GM18507 (cell line): ENCODE data around the gene EGFLAM.
"Not testable (repeated sequence)": the region's sequence is repeated elsewhere in the genome, so short reads cannot be mapped to it uniquely, and the experiment has no call there.

Source experiments
- DNase-seq: peaks from one replicate; pipeline ENCODE4 v3.0.0; 2011; ENCODE audit warnings: low read depth; ENCODE audit not compliant: insufficient read length; ENCODE audit errors: extremely low spot score
- FAIRE-seq: peaks from 2 replicates; lab custom pipeline; 2011; peaks lifted over from hg19 to GRCh38; lab: Jason Lieb, UNC

The EGFLAM gene

DNA sequence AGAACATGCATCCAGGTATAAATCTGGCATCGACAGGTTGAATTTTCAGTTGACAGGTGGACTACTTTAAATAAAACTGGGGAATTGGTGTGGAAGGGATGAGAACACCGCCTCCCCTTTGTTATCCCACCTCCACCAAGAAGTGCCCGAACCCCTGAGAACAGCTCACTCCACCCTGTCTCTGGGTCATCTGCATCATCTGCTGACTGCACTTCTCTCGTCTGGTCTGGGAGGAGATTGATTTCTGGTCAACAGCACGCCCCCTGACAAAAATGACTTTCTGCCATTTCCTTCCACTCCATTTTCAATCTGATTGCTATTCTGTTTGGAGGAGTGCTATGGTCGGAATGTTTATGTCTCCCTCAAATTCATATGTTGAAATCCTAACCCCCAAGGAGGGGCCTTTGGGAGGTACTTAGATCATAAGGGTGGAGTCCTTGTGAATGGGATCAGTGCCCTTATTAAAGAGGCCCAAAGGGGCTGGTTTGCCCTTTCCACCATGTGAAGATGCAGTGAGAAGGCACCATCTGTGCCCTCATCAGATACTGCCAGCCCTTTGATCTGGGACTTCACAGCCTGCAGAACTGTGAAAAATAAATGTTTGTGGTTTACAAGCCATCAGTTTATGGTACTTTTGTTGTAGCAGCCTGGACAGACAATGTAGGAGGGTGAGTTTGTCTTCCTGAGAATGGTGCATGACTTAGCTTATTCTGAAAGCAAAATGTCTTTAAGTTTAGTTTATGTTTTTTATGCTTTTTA lies 145.7 kb downstream of the EGFLAM start:
- no peak for DNase-seq
- FAIRE-seq: no peak

DNA sequence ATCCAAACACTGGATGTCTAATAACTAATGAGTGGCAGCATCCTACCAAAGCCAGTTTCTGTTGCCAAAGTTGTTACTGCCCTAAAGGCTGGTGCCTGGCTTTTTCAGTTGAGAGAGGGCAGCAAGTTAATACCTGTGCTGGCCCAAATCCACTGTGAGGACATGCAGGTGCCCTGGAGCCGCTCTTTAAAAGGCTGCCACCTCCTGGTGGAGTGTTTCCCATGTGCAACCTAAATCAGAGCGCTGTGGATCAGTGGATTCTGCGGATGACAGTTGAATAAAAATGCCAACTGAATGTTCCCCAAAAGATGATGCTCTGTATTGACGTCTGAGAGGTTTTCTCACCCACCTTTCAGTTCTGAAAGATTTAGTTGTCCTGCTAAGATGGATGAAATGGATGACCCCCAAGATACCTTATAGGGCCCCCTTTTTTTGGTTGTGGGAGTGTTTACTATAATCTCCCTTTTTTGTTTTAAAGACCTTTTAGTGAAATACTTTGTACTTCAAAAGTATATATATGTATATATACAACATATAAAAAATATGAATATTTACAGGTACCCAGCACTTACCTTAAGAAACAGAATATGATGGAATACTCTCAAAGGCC lies 146.4 kb downstream of the EGFLAM start:
- no peak for DNase-seq
- FAIRE-seq: no peak

- FAIRE-seq: no peak
- DNase-seq: no peak
These were observed 150.3 kb downstream of the EGFLAM start for GRCh38 chr5:38408446-38409198.

DNA sequence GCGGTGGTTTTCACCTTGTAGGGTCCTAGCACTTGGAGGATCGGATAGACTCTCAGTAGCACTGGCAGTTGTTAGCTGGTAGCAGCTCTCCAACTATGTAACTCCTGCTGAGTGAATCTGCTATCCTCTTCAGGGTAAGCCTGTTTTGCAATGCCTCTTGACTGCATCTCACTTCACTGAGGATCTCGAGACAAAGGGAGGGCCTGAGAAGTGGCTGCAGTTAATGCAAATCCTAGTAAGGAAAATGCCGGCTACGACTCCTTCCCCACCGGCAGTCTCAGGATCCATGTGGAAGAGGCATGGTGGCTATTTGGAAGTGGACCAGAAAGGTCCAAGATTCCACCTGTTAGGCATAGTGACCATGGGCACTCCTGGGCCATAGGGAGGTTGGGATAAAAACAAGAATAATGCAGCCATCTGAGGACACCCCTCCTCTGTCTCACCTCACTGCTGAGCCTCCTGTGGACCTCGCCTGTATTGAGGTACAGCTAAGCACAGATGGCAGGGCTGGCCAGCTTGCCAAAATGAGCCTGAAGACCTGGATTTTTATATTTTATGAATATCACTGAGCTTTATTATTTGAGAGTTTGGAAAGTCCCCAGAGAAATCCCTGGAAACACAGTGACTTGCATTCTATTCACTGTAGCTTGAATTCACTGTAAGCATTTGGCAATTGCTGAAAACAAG lies 152.1 kb downstream of the EGFLAM start:
- DNase-seq (no peak), FAIRE-seq (no peak)

DNA sequence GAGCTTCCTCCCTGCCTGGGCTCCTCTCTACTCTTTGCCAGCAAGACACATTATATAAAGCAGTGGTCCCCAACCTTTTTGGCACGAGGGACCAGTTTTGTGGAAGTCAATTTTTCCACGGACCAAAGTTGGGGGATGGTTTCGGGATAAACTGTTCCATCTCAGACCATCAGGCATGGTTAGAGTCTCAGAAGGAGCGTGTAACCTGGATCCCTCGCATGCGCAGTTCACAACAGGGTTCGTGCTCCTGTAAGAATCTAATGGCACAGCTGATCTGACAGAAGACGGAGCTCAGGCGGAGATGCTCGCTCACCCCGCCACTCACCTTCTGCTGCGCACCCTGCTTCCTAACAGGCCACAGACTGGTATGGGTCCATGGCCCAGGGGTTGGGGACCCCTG lies 155.3 kb downstream of the EGFLAM start:
- no peak for FAIRE-seq
- DNase-seq: no peak

- FAIRE-seq (no peak), DNase-seq (no peak)
These were observed 156.0 kb downstream of the EGFLAM start for GRCh38 chr5:38414348-38414747.

GRCh38 chr5:38415772-38416171 lies 157.4 kb downstream of the EGFLAM start:
- DNase-seq, FAIRE-seq: not testable (repeated sequence)

DNA sequence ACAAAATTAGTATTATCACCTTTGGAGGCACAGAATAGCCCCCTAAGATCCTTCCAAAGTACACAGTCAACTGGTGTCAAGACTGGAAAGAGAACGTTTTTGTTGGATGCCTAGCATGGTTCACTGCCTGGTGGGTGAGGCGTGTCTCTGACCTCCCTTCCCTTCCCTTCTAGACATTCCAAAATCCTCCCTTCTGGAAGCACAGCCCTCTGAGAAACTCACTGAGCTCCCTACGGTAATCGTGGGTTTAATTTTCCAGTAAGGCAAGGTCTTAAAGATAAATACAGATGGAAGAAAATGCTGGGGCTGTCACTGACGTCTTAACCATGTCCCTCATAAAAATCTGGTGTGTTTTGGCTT lies 159.3 kb downstream of the EGFLAM start:
- no peak for FAIRE-seq
- DNase-seq: no peak

- FAIRE-seq: no peak
- no peak for DNase-seq
These were observed 161.9 kb downstream of the EGFLAM start for GRCh38 chr5:38420246-38420645.

- DNase-seq (no peak), FAIRE-seq (peak; percentile 62)
These were observed 162.5 kb downstream of the EGFLAM start for GRCh38 chr5:38420691-38421390.

DNA sequence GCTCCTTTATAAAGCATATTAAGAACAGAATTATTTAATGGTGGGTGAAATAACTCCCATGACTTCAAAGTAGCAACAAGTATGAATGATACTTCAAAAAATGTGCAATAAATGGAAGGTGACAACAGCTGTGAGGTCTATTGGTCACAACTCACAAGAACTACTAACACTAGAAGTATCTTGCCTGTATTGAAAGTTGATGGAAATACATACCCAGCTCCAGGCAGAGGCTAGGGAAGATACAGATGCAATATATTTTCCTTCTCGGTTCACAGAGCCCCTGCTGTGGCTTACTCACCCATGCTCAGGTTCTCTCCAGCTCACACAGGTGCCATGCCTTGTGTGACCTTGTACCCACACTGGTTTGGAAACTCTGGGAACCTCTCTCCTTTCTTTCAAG lies 164.3 kb downstream of the EGFLAM start:
- FAIRE-seq (no peak), DNase-seq (no peak)

- DNase-seq: no peak
- no peak for FAIRE-seq
These were observed 165.2 kb downstream of the EGFLAM start for GRCh38 chr5:38423276-38424147.

DNA sequence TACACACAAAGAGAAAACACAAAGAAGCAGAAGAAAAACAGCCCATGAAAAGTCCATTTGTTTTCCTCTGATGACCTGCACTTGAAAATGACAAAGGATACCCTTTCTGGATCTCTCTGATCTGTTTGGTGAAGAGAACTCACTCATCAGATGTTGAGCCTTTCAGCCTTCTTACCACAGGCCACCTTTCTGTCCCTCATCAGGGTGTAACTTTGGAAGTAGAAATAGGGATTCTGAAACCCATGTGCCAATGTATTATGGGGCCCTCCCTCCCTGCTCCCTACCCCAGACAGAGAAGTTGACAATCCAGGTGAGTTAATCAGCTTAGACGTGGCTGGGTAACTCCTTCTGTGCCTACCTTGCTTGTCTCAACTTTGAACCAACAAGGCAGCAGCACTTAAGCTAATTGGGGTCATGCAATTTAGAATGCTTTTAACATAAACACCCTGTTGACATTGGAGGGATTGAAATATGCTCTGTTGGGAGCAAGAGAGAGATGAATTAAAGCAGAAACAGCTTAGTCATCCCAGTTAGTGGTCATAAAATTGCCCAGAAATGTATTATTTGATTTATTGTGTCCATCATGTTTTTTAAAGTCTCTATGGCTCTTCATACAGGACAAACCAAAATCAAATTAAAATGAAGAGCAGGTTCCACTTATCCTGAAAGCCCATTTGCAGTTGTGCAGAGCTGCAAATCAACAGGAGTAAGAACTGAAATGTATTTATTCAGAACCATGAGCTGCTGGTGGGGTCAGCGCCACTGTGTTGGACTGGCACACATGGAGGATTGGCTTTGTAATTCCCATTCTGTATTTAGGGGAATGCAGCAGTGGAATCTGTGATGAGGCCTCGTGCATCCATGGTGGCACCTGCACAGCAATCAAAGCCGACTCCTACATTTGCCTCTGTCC lies 166.0 kb downstream of the EGFLAM start:
- no peak for DNase-seq
- no peak for FAIRE-seq

DNA sequence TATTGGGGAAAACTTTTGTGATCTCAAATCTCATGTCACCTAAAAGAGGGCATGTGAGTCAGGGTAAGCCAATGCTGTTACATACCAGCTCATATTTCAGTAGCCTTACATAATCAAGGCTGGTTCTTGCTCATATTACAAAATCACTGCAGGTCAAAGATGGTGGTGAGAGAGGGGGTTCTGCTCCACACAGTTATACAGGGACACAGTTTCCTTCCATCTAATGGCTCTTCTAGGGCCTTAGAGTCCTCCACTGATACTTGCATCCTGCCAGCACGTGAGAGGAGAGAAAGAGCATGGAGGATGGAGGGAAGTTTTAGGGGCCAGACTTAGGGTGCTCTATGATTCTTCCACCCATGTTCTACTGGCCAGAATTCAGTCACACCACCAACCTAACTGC lies 168.1 kb downstream of the EGFLAM start:
- FAIRE-seq (no peak), DNase-seq (no peak)

DNA sequence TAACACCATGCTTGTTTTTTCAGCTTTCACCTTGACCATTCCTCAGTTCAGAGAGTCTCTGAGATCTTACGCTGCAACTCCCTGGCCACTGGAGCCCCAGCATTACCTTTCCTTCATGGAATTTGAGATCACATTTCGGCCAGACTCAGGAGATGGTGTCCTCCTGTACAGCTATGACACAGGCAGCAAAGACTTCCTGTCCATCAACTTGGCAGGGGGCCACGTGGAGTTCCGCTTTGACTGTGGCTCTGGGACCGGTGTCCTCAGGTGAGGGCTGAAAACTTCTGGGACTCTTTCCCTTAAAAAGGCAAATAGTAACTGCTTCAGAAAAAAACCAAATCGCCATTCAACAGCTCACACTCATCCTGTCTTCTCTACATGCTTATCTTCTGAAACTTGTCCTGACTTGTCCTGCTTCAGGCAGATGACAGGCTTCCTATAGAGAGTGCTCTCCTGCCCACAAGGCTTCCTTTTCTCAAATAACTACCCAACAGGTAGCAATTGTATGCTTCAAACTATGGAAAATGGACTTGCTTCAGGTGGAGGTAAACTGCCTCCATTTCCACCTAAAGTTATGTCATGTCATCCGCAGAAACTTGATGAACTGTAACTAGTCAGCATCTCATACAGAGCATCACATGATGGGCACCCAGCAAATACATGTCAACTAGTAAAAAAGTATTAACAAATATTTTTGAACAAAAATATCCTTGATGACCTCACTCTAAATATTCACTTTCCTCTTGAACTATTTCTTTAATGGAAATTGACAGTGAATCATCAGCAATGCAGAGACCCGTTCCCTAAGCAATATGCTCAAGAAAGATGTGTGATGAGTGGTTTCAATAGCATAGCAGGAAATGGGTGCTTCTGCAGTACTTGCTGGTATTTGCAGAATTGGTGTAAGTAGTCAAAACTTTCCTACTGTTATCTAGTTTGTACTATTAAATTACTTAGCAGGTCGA lies 168.9 kb downstream of the EGFLAM start:
- FAIRE-seq (no peak), DNase-seq (no peak)

- DNase-seq: no peak
- FAIRE-seq: no peak
These were observed 173.0 kb downstream of the EGFLAM start for GRCh38 chr5:38431242-38431853.
